Astrocyte of the hippocampus (primary cell): ENCODE measurements around the gene TRIO.
"Not testable (repeated sequence)": the region's sequence is repeated elsewhere in the genome, so short reads cannot be mapped to it uniquely, and the experiment has no call there.

Experiments used
- DNase-seq: peaks from one replicate; pipeline ENCODE4 v3.0.0; 2011; ENCODE audit warnings: low read depth, low spot score

TRIO gene

GRCh38 chr5:14382640-14383039 is 239.5 kb downstream of the TRIO start:
- DNase-seq = no peak

DNA sequence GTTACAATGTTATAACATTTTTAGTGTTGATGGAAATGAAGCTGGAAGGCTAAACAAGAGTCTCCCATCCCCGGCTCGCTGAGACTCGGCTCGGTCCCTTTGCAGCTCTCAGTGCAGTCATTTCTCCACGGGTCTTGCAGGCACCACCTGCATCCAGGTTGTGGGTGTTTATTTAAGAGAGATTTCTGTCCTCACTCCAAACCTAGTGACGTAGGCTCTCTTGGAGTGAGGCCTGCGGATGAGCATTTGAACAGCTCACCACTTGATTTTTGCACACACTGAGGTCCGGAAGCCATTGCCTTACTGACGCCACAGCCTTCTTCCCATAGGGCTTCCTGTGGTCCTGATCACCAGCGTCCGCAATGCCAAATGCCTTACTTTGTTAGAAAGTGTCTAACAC is 240.8 kb downstream of the TRIO start:
- no peak for DNase-seq

- DNase-seq = no peak
Observed at GRCh38 chr5:14385019-14385418, 241.9 kb downstream of the TRIO start.

GRCh38 chr5:14386884-14387624 is 243.9 kb downstream of the TRIO start:
- DNase-seq = no peak

DNA sequence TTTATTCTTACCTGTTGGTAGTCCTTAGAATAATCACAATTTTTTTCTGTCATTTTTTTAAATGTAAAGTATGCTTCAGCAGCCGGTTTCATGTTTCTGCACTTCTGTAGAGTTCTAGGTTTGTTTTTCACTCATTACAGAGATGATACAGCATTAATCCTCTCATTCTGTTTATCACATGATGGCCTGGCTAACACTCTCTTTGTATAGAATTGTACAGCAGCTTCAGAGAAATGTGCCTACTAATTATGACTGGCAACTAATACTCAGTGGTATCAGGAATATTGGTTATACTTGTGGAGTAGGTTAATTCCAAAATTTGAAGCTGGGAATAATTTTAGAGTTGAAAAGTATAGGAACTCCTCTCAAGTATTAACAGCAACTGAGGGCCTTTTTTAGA is 245.6 kb downstream of the TRIO start:
- no peak for DNase-seq

GRCh38 chr5:14392552-14392951 is 249.4 kb downstream of the TRIO start:
- DNase-seq = not testable (repeated sequence)

DNA sequence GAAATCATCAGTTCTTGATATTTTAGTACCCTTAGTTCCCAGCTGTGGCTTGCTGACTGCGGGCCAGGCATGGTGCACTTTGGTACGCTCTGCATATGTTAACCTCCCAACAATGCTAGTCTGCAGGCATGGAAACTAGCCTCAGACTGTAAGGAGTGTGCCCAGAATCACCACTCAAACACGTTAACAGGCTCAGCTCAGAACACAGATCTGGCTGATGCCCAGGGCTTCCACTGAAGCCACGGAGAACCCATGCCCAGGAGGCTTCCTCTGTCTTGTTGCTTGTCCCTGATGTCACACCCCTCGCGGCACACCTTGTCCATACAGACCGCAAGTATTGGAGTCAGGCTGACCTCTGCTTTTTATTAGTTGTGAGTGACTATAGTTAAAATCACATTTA is 251.2 kb downstream of the TRIO start:
- DNase-seq = no peak

- no peak for DNase-seq
Observed at GRCh38 chr5:14395411-14395810, 252.3 kb downstream of the TRIO start.

DNA sequence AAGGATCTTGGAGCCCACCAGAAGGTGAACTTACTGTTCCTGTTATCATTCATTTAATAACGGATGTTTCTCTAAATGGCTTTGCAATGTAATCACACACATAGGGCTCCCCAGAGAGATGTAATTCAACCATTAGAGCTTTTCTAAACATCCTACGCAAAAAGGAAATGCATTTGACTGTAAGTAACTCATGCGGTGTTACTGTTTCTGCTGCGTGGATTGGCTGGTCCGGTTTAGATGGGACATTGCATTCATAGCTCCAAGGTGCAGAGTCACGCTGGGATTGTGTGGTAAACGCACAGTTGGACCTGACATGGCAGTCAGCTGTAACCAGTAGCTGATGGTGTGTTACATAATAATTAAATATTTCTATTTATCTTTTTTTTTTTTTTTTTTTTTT is 252.9 kb downstream of the TRIO start:
- DNase-seq = no peak

GRCh38 chr5:14396737-14397136 is 253.6 kb downstream of the TRIO start:
- no peak for DNase-seq

DNA sequence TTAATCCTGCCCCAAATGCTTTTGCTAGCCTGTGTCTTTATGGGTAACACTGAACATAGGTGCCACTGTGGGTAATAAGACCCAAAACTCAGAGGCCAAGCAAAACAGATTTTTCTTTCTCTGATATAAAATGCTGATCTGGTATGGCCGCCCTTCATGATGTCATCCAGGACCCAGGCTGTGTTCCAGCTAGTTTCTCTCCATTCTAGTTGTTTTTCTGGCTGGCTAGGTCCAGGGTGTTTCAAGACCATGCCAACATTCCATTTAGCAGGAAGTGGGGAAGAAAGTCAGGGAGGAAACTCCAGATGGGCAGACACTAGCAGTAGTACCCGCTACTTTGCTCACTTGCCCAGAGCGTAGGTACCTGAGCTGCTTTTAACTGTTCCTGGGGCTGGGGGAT is 254.6 kb downstream of the TRIO start:
- DNase-seq = peak; percentile 92

- peak; percentile 73 for DNase-seq
Observed at GRCh38 chr5:14399054-14399692, 256.0 kb downstream of the TRIO start.

GRCh38 chr5:14400085-14400484 is 256.9 kb downstream of the TRIO start:
- peak; percentile 44 for DNase-seq

DNA sequence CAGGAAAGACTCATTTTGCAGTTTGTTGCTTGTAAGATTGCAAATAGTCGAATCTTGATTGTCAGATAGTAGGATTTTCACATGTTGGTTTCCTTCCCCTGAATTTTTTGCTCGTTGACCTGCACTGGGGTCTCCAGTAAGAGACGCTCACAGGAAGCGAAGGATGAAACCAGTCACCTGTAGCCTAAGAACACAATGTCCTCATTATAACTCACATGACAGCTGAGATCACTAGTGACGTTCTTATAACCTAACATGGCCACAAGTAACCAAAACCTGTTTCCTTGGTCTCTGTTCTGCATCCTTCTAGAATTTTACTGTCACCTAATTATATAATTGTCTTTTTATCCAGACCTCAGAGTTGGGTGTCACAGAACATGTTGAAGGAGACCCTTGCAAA is 257.5 kb downstream of the TRIO start:
- no peak for DNase-seq

- DNase-seq = no peak
Observed at GRCh38 chr5:14401639-14402038, 258.5 kb downstream of the TRIO start.

GRCh38 chr5:14402424-14402823 is 259.3 kb downstream of the TRIO start:
- no peak for DNase-seq

DNA sequence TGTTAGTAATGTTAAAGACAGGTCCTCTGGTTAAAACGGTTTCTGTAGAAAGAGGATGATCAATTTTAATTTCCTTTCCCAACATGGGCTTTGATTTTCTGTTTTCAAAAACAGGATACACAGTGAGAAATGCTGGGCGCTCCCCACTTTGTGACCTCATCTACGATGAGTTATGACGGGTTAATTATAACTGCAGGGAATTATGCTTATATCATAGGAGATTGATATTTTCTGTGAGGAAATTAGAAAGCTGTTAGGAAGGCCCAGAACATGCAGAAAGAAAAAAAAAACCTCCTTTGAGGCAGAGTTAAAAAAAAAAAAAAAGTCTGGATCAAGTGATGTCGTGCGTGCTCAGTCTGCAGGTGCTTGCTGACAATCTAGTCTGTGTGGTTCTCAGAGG is 261.6 kb downstream of the TRIO start:
- no peak for DNase-seq

DNA sequence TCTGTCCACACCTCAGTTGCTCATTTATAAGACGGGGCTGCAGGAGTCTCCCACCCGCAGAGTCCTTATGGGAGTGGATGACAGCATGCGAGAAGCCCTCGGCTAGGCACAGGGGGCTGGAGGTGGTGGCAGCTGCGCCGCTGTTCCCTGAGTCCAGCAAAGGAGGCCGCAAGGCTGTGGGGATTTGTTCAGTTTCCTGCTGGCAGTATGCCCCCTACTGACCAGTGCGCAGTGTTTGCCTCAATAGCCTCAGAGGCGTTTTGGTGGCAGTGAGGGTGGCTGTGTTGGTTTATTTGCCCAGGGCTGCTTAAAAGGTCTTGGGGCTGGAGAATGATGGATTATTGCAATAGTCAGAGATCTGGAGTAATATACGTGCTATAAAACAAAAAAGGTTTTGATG is 262.1 kb downstream of the TRIO start:
- no peak for DNase-seq

- peak; percentile 31 for DNase-seq
Observed at GRCh38 chr5:14405706-14406553, 262.8 kb downstream of the TRIO start.

DNA sequence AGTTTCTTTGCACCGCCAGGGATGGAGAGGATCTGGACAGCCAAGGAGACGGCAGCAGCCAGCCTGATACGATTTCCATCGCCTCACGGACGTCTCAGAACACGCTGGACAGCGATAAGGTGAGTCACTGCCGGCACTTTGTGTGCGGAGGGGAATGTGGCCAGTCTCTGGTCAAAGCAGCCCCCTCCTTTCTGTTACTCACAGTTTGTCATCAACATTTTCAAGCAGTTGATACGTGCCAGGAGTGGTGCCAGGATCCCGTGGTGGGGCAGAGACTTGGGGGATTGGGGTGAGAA is 263.4 kb downstream of the TRIO start:
- peak; percentile 96 for DNase-seq

DNA sequence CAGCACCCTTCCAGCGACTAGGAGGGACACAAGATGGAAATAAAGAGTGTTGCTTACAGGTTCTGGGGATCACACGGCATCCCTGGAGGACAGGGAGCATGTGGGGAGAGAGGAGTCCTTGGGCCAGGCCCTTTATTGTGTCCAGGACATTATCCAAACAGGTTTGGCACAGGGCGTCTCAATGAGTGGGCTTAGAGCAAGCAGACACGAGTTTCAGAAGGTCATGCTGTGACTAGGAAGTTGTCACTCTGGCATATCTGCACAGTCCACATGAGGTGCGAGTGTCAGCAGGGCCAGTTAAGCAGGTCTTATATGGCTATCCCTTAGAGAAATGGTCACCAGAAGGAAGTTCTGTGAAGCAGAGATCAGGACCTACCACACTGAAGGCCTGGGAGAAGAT is 263.9 kb downstream of the TRIO start:
- no peak for DNase-seq

DNA sequence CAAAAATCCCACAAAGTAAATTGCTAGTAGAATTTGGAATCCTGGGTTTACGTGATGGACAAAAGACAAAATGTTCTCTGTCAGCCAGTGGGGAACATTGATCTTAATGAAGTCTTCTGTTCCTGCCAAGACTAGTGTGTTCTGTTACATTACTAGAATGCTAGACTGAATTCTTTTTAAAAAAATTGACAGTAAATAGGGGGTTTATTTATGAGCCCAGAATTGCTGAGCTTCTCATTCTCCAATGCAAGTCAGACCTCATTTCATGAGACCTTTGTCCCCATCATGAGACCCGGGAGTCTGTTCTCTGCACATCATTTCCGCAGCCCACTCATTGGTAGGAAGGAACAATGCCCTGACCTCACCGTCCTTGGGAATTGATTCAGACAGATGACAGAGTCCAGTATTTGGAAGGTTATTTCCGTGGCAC is 264.6 kb downstream of the TRIO start:
- DNase-seq = no peak
